Frontal cortex (tissue), 4 donors: ENCODE measurements around the gene GFI1. TPM values are rescaled to one million over a fixed set of nuclear protein-coding genes. Genes with fewer than 3 reads are reported as not detected.

Experiments used
- DNase-seq, 2 donors: peaks; one replicate each; pipeline ENCODE4 v3.0.0; 2012; ENCODE audit warnings: low spot score in 2 of 2
- FAIRE-seq: peaks from 2 replicates; lab custom pipeline; 2012; peaks lifted over from hg19 to GRCh38; lab: Jason Lieb, UNC
- total RNA-seq: library from RNA; depleted of rRNA; stranded (reverse); fragments of >200 nt; gene quantifications from one replicate; pipeline ENCODE4 v1.2.3, GENCODE V29; 2014
- donor health status: control.
- donor health status: control.
- donor health status: control.

GFI1 gene
- total RNA-seq, 1 donor from 2014 or later, result not detected

DNA sequence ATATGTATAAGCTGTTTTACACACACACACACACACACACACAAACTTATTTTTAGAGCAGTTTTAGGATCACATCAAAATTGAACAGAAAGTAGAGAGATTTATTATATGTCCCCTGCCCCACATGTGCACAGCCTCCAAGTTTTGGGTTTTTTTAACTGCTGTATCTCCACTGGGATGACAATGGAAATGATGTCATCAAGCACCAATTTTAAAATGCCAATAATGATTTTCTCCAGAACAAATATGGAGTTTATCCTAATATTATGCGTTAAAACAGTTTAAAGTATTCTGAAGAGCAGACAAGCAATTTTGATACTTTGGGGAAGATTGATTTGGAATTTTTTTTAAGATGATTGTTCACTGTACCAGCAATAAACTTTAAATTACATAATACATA, 56.7 kb downstream of the GFI1 start:
- DNase-seq (no peak), FAIRE-seq (no peak)

DNA sequence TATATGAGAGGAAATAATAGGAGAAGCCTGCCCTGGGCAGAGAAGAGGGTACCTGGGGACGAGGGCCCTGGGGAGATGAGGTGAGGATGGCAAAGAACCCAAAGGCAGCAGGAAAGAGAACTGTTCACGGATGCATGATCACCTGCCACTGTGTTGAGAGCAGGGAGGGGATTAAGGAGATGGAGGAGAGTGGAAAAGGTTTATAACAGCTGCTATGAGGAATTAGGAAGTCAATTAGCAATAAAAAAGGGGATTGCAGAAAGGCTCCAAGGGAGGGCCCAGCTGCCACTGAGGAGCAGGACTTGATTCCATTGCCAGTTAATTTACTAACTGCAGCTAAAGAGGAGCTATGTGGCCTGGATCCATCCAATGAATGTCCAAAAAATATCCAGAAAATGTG, 61.1 kb downstream of the GFI1 start:
- DNase-seq (no peak), FAIRE-seq (no peak)

Other genes with a start within 250 kb of the GFI1 start
- 41.2 TPM for gene GLMN, start 187.9 kb downstream of the GFI1 start, total RNA-seq
- gene RPAP2, start 187.9 kb downstream of the GFI1 start, total RNA-seq, result 26.1 TPM